ENCODE data around the gene KCNMA1.

DNA sequence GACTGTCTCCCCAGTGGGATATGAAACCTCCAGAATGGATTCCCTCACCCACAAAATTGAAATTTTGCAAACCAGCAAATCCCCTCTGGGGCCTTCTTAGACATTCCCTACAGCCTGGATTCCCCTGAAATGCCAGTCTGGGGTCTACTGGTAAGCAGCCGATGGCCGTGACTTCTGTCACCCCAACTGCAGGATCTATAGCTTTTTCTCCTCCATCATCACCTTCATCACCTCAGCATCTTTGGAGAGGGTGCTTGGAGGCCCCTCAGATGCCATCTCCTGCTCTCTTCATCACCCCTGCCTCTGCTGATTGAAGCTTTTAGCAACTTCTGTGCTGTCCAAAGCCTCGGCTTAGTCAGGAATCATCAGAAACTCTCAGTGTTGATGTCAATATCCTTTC is 2.6 kb upstream of the KCNMA1 start:
- TF ChIP-seq, protein P1, sequence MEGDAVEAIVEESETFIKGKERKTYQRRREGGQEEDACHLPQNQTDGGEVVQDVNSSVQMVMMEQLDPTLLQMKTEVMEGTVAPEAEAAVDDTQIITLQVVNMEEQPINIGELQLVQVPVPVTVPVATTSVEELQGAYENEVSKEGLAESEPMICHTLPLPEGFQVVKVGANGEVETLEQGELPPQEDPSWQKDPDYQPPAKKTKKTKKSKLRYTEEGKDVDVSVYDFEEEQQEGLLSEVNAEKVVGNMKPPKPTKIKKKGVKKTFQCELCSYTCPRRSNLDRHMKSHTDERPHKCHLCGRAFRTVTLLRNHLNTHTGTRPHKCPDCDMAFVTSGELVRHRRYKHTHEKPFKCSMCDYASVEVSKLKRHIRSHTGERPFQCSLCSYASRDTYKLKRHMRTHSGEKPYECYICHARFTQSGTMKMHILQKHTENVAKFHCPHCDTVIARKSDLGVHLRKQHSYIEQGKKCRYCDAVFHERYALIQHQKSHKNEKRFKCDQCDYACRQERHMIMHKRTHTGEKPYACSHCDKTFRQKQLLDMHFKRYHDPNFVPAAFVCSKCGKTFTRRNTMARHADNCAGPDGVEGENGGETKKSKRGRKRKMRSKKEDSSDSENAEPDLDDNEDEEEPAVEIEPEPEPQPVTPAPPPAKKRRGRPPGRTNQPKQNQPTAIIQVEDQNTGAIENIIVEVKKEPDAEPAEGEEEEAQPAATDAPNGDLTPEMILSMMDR (IDR thresholded peaks at IDR 0.05): no peak
- TF ChIP-seq ZFX (IDR thresholded peaks at IDR 0.05; ENCODE audit: borderline replicate concordance): no peak

All from 22Rv1 (cell line).